Skeletal muscle satellite cell (primary cell): ENCODE measurements around the gene CXADR.
A peak's percentile ranks its signal among the peaks of the same experiment; 100 is the strongest.
"Not testable (repeated sequence)": the region's sequence is repeated elsewhere in the genome, so short reads cannot be mapped to it uniquely, and the experiment has no call there.

Experiments
- H3K27me3 ChIP-seq: 2 replicates; pipeline ENCODE4 v1.7.0; 2013; ENCODE audit warnings: low read length; ENCODE audit not compliant: control insufficient read depth, insufficient read depth
- H3K36me3 ChIP-seq: 2 replicates; pipeline ENCODE4 v1.7.0; 2013; ENCODE audit warnings: mild to moderate bottlenecking, control low read depth, low read length; ENCODE audit not compliant: insufficient read depth
- H3K4me1 ChIP-seq: 2 replicates; pipeline ENCODE4 v1.7.0; 2013; ENCODE audit warnings: low read length; ENCODE audit not compliant: control insufficient read depth, insufficient read depth
- H3K4me2 ChIP-seq: 2 replicates; pipeline ENCODE4 v1.7.0; 2013; ENCODE audit warnings: mild to moderate bottlenecking, low read length
- H3K4me3 ChIP-seq: 2 replicates; pipeline ENCODE4 v1.7.0; 2013; ENCODE audit warnings: low read length
- H3K9ac ChIP-seq: 2 replicates; pipeline ENCODE4 v1.7.0; 2013; ENCODE audit warnings: mild to moderate bottlenecking, low read depth, low read length, moderate library complexity
- H3K9me3 ChIP-seq: replicated peaks from 2 replicates; pipeline ENCODE4 v1.7.0; 2013; ENCODE audit warnings: mild to moderate bottlenecking, control low read depth, low read length

Gene CXADR

GRCh38 chr21:17482928-17483327 is 29.9 kb upstream of the CXADR start:
- H3K9me3 ChIP-seq, result no peaks in the 10 kb centered on the region
- H3K4me1 ChIP-seq, result no peaks in the 10 kb centered on the region
- peaks cover 18% of the 10 kb centered on the region for H3K27me3 ChIP-seq
- no peak overlapping the region for H3K4me3 ChIP-seq
- H3K36me3 ChIP-seq, result no peaks in the 10 kb centered on the region
- H3K9ac ChIP-seq, result no peak overlapping the region
- H3K4me2 ChIP-seq, result no peak overlapping the region

GRCh38 chr21:17488620-17489019 is 24.2 kb upstream of the CXADR start:
- Histone ChIP-seq H3K27me3 (peaks cover 19% of the 10 kb centered on the region), H3K9ac (no peak overlapping the region), H3K9me3 (no peaks in the 10 kb centered on the region), H3K4me1 (peaks cover 16% of the 10 kb centered on the region), H3K4me3 (no peak overlapping the region), H3K36me3 (no peaks in the 10 kb centered on the region), H3K4me2 (no peak overlapping the region)

- H3K9ac ChIP-seq, result not testable (repeated sequence)
These were observed 23.3 kb upstream of the CXADR start for GRCh38 chr21:17489565-17489964.

GRCh38 chr21:17491716-17492414 is 21.0 kb upstream of the CXADR start:
- Histone ChIP-seq H3K9ac (no peak overlapping the region), H3K27me3 (peaks cover 42% of the 10 kb centered on the region), H3K4me2 (peak overlapping the region; percentile 51), H3K9me3 (no peaks in the 10 kb centered on the region), H3K4me3 (no peak overlapping the region), H3K4me1 (peaks cover 16% of the 10 kb centered on the region), H3K36me3 (no peaks in the 10 kb centered on the region)

More at GRCh38 chr21:17489565-17489964, 23.3 kb upstream of the CXADR start:
- not testable (repeated sequence) for H3K4me2 ChIP-seq, H3K9me3 ChIP-seq, H3K36me3 ChIP-seq, H3K4me3 ChIP-seq
- H3K27me3 ChIP-seq, result peaks cover 26% of the 10 kb centered on the region
- H3K4me1 ChIP-seq, result peaks cover 16% of the 10 kb centered on the region

GRCh38 chr21:17492415-17493168 is 20.3 kb upstream of the CXADR start:
- no peak overlapping the region for H3K4me2 ChIP-seq
- no peaks in the 10 kb centered on the region for H3K9me3 ChIP-seq
- no peak overlapping the region for H3K4me3 ChIP-seq
- H3K9ac ChIP-seq, result no peak overlapping the region
- peaks cover 43% of the 10 kb centered on the region for H3K27me3 ChIP-seq
- H3K36me3 ChIP-seq, result no peaks in the 10 kb centered on the region
- peaks cover 16% of the 10 kb centered on the region for H3K4me1 ChIP-seq

GRCh38 chr21:17494051-17494450 is 18.8 kb upstream of the CXADR start:
- Histone ChIP-seq H3K4me2 (no peak overlapping the region), H3K4me3 (no peak overlapping the region), H3K9me3 (no peaks in the 10 kb centered on the region), H3K36me3 (no peaks in the 10 kb centered on the region), H3K4me1 (peaks cover 16% of the 10 kb centered on the region), H3K27me3 (peaks cover 40% of the 10 kb centered on the region), H3K9ac (no peak overlapping the region)

GRCh38 chr21:17495680-17496079 is 17.2 kb upstream of the CXADR start:
- no peaks in the 10 kb centered on the region for H3K9me3 ChIP-seq
- no peak overlapping the region for H3K9ac ChIP-seq
- H3K4me3 ChIP-seq, result no peak overlapping the region
- no peak overlapping the region for H3K4me2 ChIP-seq
- H3K27me3 ChIP-seq, result peaks cover 53% of the 10 kb centered on the region
- H3K4me1 ChIP-seq, result peaks cover 16% of the 10 kb centered on the region
- H3K36me3 ChIP-seq, result no peaks in the 10 kb centered on the region

- no peak overlapping the region for H3K9ac ChIP-seq
- no peak overlapping the region for H3K4me3 ChIP-seq
- no peaks in the 10 kb centered on the region for H3K36me3 ChIP-seq
- H3K4me1 ChIP-seq, result peaks cover 6% of the 10 kb centered on the region
- no peaks in the 10 kb centered on the region for H3K9me3 ChIP-seq
- H3K4me2 ChIP-seq, result no peak overlapping the region
- H3K27me3 ChIP-seq, result peaks cover 63% of the 10 kb centered on the region
These were observed 15.5 kb upstream of the CXADR start for GRCh38 chr21:17497316-17497715.

GRCh38 chr21:17498586-17498985 is 14.3 kb upstream of the CXADR start:
- no peak overlapping the region for H3K4me2 ChIP-seq
- peaks cover 60% of the 10 kb centered on the region for H3K27me3 ChIP-seq
- no peaks in the 10 kb centered on the region for H3K4me1 ChIP-seq
- H3K36me3 ChIP-seq, result no peaks in the 10 kb centered on the region
- no peaks in the 10 kb centered on the region for H3K9me3 ChIP-seq
- H3K9ac ChIP-seq, result no peak overlapping the region
- H3K4me3 ChIP-seq, result no peak overlapping the region

GRCh38 chr21:17501107-17502006 is 11.5 kb upstream of the CXADR start:
- Histone ChIP-seq H3K4me3 (no peak overlapping the region), H3K4me1 (no peaks in the 10 kb centered on the region), H3K9ac (no peak overlapping the region), H3K36me3 (no peaks in the 10 kb centered on the region), H3K27me3 (peaks cover 40% of the 10 kb centered on the region), H3K4me2 (no peak overlapping the region), H3K9me3 (no peaks in the 10 kb centered on the region)

GRCh38 chr21:17502985-17503384 is 9.9 kb upstream of the CXADR start:
- H3K9ac ChIP-seq, H3K4me3 ChIP-seq, H3K36me3 ChIP-seq, H3K4me1 ChIP-seq, H3K4me2 ChIP-seq, H3K9me3 ChIP-seq: not testable (repeated sequence)
- peaks cover 31% of the 10 kb centered on the region for H3K27me3 ChIP-seq
